ENCODE results near the gene PCID2.

- TF ChIP-seq CTCF (IDR thresholded peaks at IDR 0.05), result no peak
- TF ChIP-seq POLR2AphosphoS5 (IDR thresholded peaks at IDR 0.05), result no peak
- TF ChIP-seq POLR2A (IDR thresholded peaks at IDR 0.05), result no peak
Observed at GRCh38 chr13:113220877-113221276, 12.4 kb upstream of the PCID2 start.

Data from stomach (tissue), 4 donors.